GM19193 (cell line): ENCODE results near the gene GARIN5B.

ENCODE experiments used
- POLR2A ChIP-seq: IDR thresholded peaks from 4 replicates; pipeline ENCODE4 v1.6.1; 2011; ENCODE audit not compliant: insufficient read depth, insufficient read length; ENCODE audit errors: extremely low read depth

GARIN5B gene

DNA sequence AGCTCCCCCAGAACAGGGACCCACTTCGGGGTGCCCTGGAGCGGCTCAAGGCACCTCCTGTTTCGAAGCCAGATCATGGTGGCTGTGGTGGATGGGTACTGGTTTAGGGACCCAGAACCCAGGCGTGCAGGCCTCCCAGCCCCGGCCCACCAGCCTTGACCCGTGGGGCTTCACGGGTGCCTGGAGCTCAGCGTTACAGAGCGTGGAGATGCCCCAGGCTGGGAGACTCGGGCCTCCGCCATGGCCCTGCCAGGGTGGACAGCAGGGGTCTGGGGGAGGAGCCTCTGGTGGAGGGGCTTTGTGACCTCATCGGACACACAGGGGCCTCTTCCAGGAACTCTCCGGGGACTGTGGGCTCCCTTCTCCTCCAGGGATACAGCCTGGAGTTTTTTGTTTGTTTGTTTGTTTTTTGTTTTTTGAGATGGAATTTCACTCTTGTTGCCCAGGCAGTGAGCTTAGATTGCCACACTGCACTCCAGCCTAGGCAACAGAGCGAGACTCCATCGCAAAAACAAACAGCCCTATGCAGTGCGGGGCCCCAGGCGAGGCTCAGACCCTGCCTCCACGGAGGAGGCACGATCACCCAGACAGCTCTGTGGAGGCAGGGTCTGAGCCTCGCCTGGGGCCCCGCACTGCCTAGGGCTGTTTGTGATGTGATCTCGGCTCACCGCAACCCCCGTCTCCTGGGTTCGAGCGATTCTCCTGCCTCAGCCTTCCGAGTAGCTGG lies at the start of gene GARIN5B:
GARIN5B (minus strand) TSS at position 271 of the 727 bp plus-strand sequence; CDS start at position 77, 194 bp downstream.
- TF ChIP-seq POLR2A: no peak

DNA sequence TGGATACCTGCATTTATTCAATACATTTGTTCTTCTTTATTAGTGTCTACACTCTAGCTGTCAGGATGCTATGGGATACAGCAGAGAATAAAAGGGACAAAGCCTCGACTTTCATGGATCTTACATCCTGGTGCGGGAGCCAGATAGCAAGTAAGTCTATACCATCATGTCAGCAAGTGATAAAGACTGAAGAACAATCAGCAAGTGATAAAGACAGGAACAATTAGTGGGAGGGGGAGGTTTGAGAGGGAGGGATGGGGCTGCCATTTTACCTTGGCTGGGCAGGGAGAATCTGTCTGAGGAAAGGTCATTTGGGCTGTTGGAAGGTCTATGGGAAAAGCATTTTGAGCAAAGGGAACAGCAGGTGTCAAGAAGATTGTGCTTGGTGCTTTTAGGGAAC lies 47.1 kb upstream of the GARIN5B start:
- TF ChIP-seq POLR2A: no peak

DNA sequence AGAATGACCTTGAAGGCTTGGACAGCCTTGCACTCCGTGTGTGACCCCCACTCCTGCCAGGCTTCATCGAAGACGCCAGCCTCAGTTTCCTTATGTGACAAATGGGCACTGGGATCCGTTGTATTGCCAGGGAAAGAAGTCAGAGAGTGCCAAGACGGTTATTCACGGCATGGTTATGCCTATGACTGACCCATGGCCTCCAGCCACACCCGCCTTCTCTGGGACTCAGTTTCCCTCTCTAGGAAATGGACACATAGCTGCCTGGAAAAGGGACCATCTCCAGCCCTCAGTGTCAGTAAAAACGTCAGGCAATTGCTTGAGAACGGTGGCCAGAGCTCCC lies 45.4 kb upstream of the GARIN5B start:
- peak; percentile 48 for TF ChIP-seq POLR2A

DNA sequence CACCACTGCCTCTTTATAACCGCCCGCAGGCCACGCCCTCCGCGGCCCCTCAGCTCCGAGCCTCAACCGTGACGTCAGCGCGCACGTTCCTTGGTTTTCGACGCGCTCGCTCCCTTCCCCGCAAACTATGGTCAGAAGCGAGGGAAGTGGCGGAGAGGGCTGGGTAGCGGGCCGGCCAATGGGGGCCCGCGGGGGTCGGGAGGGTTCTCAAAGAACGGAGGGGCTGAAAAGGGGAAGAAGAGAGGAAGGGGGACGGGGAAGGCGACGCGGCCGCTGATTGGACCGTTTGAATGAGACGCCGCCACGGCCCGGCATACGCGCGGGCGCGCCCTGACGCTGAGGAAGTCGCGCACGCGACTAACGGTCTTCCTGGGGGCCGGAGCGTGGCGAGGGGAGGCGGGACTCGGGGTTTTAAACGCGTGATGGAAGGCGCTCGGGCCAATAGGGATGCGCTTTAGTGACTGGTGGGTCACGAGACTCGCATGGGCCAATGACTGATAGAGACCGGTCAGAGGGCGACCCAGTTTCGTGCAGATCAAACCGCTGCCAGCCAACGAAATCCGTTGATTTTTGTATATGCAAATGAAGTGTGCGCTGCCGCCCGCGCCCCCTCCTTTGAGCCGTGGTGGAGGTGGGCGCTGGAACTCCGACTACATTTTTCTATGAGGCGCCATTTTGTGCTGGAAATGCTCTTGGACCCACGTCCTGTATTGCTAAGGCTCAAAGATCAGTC lies 44.9 kb upstream of the GARIN5B start:
- no peak for TF ChIP-seq POLR2A

DNA sequence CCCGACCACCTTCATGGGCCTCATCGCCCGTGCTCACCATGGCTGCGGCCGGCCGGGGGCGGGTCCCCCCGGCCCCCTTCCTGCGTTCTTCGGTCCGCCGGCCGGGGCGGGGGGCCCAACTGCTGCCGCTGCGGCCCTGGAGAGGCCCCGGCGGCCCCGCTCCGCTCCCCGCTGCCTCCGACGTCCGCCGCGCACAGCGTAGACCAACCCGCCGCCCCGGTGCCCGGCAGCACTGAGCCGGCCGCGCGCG lies 44.4 kb upstream of the GARIN5B start, which contains the start of gene UBE2S:
UBE2S (minus strand) TSS at position 239 of the 250 bp plus-strand sequence; CDS start at position 40, 199 bp downstream.
- TF ChIP-seq POLR2A: peak; percentile 99

DNA sequence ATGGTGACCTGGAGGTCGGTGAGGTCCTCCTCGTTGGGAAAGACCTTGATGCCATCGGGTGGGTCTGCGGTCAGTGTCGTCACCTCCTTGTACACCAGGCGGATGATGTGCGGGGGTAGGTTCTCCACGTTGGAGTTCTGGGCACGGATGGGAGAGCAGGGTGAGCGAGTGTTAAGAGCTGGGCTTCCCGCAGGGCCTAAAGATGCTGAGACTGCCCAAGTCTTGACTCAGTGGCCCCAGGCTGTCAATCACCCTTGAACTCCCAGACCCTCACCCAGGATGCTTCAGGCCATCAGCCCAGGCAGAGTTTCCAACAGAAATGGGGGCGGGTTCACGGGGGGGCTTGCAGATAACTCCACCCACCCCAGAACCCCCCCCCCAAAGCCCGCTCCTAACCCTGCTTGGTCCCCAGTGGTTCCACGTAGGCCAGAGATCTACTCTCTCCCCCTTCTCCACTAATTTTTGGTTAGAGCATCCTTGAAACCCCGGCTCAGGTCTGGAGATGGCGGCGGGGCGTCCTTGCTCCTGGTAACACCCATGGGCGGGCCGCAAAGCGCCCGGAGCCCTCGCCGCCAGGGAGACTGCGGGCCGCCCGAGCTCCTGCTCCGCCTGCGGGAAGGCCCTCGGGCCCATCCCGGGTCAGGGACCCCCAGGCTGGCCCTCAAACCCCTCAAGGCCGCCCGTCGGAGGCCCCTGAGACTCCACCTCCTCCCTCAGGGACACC lies 43.9 kb upstream of the GARIN5B start:
- TF ChIP-seq POLR2A: no peak

DNA sequence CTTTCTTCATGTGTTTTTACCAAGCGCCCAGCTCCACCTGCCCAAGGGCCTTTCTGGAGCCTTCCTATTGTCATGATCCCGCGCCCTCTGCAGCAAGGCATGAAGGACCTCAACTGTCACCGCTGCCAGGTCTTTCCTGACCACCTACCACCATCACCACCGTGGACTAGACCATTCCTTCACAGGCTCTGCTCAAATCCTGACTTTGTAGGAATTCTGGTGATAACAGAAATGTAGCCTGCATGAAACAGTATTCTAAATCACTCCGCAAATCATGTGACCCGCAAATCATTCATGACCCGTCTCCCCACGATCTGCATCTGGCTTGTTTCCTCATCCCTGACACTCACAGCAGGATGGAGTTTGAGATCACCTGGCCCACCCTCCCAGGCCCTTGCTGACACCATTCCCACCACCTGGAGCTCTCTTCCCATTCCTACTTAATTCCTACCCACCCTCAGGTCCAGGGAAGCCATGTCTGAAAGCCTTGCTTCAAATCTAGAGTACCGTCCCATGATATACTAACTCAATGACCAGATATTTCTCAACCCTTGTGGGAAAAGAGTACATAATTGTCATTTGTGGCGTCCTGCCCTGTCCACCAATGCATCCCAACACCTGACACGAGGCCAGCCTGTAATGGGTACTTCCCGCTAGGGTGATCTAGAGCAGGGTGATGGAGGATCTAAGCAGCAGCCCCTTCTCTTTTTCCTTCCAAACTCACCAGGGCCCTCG lies 43.2 kb upstream of the GARIN5B start:
- no peak for TF ChIP-seq POLR2A

DNA sequence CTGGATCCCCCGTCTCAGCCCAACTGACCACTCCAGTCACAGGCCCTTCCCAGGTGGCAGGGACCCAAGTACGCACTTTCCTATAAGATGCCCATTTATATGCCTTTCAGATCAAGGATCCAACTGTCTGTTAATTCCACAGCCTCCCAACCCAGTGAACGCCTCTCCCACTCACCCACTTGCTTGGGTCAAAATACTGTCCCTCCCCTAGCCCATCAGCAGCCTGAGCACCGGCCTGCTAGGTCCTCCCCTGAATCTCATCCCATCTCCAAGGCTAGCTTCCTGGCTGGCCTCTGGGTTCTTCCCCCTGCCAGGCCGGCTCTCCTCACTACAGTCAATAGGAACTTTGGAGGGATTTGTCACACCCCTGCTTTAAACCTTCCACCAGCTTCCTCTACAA lies 42.6 kb upstream of the GARIN5B start:
- no peak for TF ChIP-seq POLR2A

DNA sequence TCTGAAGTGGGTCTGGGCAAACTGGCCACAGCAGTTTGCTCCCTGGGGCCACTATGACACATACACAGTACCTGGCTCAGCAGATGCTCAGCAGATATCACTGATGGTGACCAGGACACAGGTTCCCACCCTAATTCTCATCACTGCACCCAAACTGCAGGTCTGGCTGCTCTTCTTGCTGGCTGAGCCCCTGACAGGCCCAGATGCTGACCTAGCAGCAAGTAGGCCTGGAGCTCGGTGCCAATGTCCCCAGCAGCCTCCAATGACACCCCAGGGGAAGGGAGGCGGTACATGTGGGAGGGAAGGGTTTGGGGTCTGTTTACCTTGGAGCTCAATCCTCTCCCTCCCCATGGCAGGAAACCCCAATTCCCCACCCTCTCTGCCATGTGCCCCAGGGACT lies 39.4 kb upstream of the GARIN5B start:
- TF ChIP-seq POLR2A: peak; percentile 17

DNA sequence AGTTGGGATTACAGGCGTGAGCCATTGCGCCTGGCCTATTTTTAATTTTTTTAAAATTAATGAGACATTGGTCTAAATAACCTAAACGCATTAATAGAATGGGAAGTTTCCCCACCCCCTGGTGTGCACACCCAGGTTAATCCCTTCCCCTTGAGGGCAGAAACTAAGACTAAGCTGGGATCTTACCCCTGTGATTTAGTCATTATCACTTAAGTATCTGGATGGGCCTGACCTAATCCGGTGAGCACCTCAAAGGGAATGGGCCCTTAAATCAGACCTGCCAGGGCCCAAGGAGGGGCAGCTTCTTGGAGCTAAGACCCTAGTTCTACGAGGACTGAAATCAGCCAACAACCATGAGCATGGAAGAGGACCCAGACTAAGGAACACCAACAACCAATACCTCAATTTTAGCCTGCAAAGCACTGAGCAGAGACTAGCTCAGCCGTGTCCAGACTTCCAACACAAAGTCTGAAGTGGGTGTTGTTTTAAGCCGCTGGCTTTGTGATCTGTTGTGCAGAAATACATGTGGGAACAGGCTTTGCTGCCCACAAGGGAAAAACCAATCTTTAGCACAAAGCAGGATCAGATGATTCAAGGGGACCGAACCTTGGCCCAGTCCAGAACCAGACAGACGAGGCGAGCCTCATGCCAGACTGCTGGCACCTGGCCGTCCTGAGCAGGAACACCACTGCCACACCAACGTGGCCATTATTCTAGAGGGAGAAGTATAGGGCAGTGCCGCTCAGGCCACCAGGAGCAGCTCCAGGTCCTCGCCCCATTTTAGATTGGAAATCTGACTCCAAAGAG lies 37.4 kb upstream of the GARIN5B start:
- TF ChIP-seq POLR2A: no peak

DNA sequence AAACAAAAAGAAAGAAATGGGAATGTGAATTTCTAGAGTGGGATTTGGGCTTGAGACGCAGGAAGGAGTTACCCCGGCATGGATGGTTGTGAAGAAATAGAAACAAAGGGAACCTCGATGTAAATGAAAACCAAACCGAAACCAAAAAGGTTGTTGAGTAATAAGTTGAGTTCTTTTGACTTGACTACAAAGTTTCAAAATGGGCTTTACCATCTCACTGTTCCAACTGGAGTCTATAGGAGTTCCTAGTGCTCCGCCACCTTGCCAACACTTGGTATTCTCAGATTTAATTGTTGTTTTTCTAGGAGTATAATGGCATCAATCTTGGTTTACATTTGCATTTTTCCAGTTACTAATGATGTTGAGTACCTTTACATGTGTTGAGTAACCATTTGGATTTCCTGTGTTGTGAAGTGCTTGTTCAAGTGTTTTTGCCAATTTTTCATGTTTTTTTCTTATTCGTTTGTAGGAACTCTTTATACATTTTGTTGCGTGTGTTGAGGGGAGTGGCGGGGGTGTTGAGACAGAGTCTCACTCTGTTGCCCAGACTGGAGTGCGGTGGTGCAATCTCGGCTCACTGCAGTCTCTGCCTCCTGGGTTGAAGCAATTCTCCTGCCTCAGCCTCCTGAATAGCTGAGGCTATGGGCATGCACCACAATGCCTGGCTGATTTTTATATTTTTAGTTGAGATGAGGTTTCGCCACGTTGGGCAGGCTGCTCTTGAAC lies 35.3 kb upstream of the GARIN5B start:
- no peak for TF ChIP-seq POLR2A

DNA sequence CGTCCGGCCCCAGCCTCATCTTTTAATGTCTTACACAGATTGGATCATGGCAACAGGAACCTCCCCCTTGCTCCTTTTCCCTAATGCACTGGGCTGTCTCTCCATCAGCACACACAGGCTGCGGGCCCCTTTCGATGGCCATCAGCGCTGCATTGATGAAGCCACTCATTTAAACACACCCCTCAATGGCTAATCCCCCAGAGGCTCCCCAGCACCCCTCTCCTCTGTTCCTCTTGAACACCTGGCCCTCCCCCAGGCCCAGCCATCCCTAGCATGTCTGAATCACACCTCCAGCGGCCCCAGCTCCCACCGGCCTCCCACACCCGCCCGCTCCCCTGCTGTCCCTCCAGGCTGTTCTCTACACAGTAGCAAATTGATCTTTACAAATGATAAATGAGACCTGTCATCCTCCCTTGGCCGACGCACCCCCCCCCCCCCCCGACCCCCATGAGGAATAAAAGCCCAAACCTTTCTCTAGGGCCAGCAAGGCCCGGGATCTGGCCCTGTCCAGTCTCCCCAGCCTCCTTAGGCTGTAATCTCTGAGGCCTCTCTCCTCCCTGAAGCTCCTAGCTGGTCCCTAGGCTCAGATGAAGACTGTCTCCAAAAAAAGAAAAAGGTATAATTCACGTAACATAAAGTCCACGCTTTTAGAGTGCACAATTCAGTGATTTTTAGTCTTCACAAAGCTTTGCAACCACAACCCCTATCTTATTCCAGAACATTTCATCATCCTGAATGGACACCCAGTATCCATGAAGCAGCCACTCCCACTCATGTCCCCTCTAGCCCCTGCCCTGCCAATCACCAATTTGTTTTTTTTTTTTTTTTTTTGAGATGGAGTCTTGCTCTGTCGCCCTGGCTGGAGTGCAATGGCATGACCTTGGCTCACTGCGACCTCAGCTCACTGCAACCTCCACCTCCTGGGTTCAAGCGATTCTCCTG lies 30.0 kb upstream of the GARIN5B start:
- TF ChIP-seq POLR2A: no peak
